Neural progenitor cell (in vitro differentiated cells): ENCODE data around the gene ADAMTSL5. TPM values are rescaled to one million over a fixed set of nuclear protein-coding genes. Genes with fewer than 3 reads are reported as not detected.

Experiments
- DNase-seq: peaks from one replicate; pipeline ENCODE4 v3.0.0-alpha.2; 2016; ENCODE audit warnings: low spot score
- H2AFZ ChIP-seq: fragments of 200-600 bp; sonication (generic); replicated peaks from 2 replicates; pipeline ENCODE4 v1.6.1; 2016; ENCODE audit warnings: antibody characterized with exemption
- H3F3A ChIP-seq: fragments of 200-600 bp; sonication (generic); 2 replicates; pipeline ENCODE4 v1.6.1; 2016; ENCODE audit warnings: antibody characterized with exemption, low read depth
- H3K27ac ChIP-seq: fragments of 200-600 bp; sonication (generic); 2 replicates; pipeline ENCODE4 v1.5.1; 2016; ENCODE audit warnings: mild to moderate bottlenecking
- H3K27me3 ChIP-seq: fragments of 200-600 bp; sonication (generic); 2 replicates; pipeline ENCODE4 v1.6.1; 2016; ENCODE audit warnings: mild to moderate bottlenecking, moderate library complexity
- H3K36me3 ChIP-seq: fragments of 200-600 bp; sonication (generic); 2 replicates; pipeline ENCODE4 v1.5.1; 2016
- H3K4me1 ChIP-seq: fragments of 200-600 bp; sonication (generic); 2 replicates; pipeline ENCODE4 v1.6.1; 2016; ENCODE audit warnings: mixed run types
- H3K4me2 ChIP-seq: fragments of 200-600 bp; sonication (generic); 2 replicates; pipeline ENCODE4 v1.6.1; 2016
- H3K4me3 ChIP-seq: fragments of 200-600 bp; sonication (generic); 2 replicates; pipeline ENCODE4 v1.5.1; 2016
- H3K79me2 ChIP-seq: fragments of 200-600 bp; sonication (generic); 2 replicates; pipeline ENCODE4 v1.6.1; 2016; ENCODE audit warnings: low read depth
- H3K9ac ChIP-seq: fragments of 200-600 bp; sonication (generic); 2 replicates; pipeline ENCODE4 v1.6.1; 2016
- H3K9me3 ChIP-seq: fragments of 200-600 bp; sonication (generic); 2 replicates; pipeline ENCODE4 v1.5.1; 2016; ENCODE audit warnings: low read depth
- H4K20me1 ChIP-seq: fragments of 200-600 bp; sonication (generic); 2 replicates; pipeline ENCODE4 v1.6.1; 2016; ENCODE audit warnings: low read depth
- H3K27ac Mint-ChIP-seq: 3 replicates; pipeline ENCODE4 v1.8.0; 2021; ENCODE audit warnings: mixed read lengths
- H3K27me3 Mint-ChIP-seq: 2 replicates; pipeline ENCODE4 v1.8.0; 2022; ENCODE audit warnings: low read depth, mild to moderate bottlenecking, inconsistent platforms, moderate library complexity, mixed read lengths; ENCODE audit not compliant: insufficient read depth
- H3K36me3 Mint-ChIP-seq: 3 replicates; pipeline ENCODE4 v1.8.0; 2021; ENCODE audit warnings: mixed read lengths
- H3K4me1 Mint-ChIP-seq: 3 replicates; pipeline ENCODE4 v1.8.0; 2021; ENCODE audit warnings: mixed read lengths
- H3K4me3 Mint-ChIP-seq: 3 replicates; pipeline ENCODE4 v1.8.0; 2021; ENCODE audit warnings: mild to moderate bottlenecking, moderate library complexity, mixed read lengths
- H3K9me3 Mint-ChIP-seq: 3 replicates; pipeline ENCODE4 v1.8.0; 2020; ENCODE audit warnings: mixed read lengths
- CTCF ChIP-seq: fragments of 200-600 bp; sonication (generic); IDR thresholded peaks from 2 replicates; pipeline ENCODE4 v1.5.1; 2017; ENCODE audit warnings: antibody characterized with exemption, mild to moderate bottlenecking
- EZH2 ChIP-seq: fragments of 200-600 bp; sonication (generic); IDR thresholded peaks from 2 replicates; pipeline ENCODE4 v1.6.1; 2017; ENCODE audit warnings: antibody characterized with exemption, mild to moderate bottlenecking, moderate library complexity
- EZH2phosphoT487 ChIP-seq: fragments of 200-600 bp; sonication (generic); IDR thresholded peaks from 2 replicates; pipeline ENCODE4 v1.6.1; 2017; ENCODE audit warnings: antibody characterized with exemption
- total RNA-seq: library from RNA; depleted of rRNA; stranded (reverse); fragments of >200 nt; gene quantifications from 2 replicates; pipeline ENCODE4 v1.2.3, GENCODE V29; 2015; ENCODE audit warnings: low replicate concordance

Gene ADAMTSL5
- total RNA-seq, 1 donor from 2014 or later: 0.13 TPM

GRCh38 chr19:1524972-1525325 is 12.1 kb upstream of the ADAMTSL5 start:
- peaks cover 78% of the 10 kb centered on the region for H3K27me3 ChIP-seq
- TF ChIP-seq CTCF: no peak

GRCh38 chr19:1524287-1524971 is 11.6 kb upstream of the ADAMTSL5 start:
- Mint-ChIP-seq H3K4me3 (peak overlapping the region; percentile 80), H3K27me3 (peaks cover 29% of the 10 kb centered on the region)
- H3K4me3 ChIP-seq: peak overlapping the region; percentile 48

More at GRCh38 chr19:1524972-1525325, 12.1 kb upstream of the ADAMTSL5 start:
- H3K4me1 ChIP-seq: no peaks in the 10 kb centered on the region
- no peak overlapping the region for H3K4me2 ChIP-seq
- Mint-ChIP-seq H3K4me3 (peak overlapping the region; percentile 80), H3K4me1 (peaks cover 9% of the 10 kb centered on the region), H3K9me3 (peaks cover 6% of the 10 kb centered on the region), H3K27ac (no peak overlapping the region), H3K27me3 (peaks cover 29% of the 10 kb centered on the region), H3K36me3 (peaks cover 5% of the 10 kb centered on the region)
- H2AFZ ChIP-seq: no peak overlapping the region
- no peaks in the 10 kb centered on the region for H3K36me3 ChIP-seq
- no peak overlapping the region for H3K27ac ChIP-seq
- peaks cover 21% of the 10 kb centered on the region for H3F3A ChIP-seq
- no peaks in the 10 kb centered on the region for H3K9me3 ChIP-seq
- no peak for DNase-seq
- H3K4me3 ChIP-seq: no peak overlapping the region
- no peak overlapping the region for H3K9ac ChIP-seq
- peaks cover 13% of the 10 kb centered on the region for H4K20me1 ChIP-seq
- H3K79me2 ChIP-seq: no peaks in the 10 kb centered on the region

GRCh38 chr19:1523412-1524286 is 10.8 kb upstream of the ADAMTSL5 start, which contains the start of gene PLK5:
Gene PLK5 (plus strand): TSS chr19:1524077. CDS start chr19:1526997, 2,920 bp downstream.
- no peaks in the 10 kb centered on the region for H3K36me3 ChIP-seq
- no peak within 1 kb of the TSS for H2AFZ ChIP-seq
- peaks cover 29% of the 10 kb centered on the region for H3K27me3 Mint-ChIP-seq
- peak within 1 kb of the TSS; percentile 80 for H3K4me3 Mint-ChIP-seq
- no peak within 1 kb of the TSS for H3K9ac ChIP-seq
- peaks cover 9% of the 10 kb centered on the region for H3K4me1 Mint-ChIP-seq
- peak; percentile 79 for DNase-seq
- H3F3A ChIP-seq: peaks cover 21% of the 10 kb centered on the region
- peaks cover 13% of the 10 kb centered on the region for H4K20me1 ChIP-seq
- H3K27ac Mint-ChIP-seq: no peak within 1 kb of the TSS
- TF ChIP-seq EZH2 (no peak), CTCF (peak; percentile 6)
- no peaks in the 10 kb centered on the region for H3K79me2 ChIP-seq
- peak within 1 kb of the TSS; percentile 48 for H3K4me3 ChIP-seq
- no peaks in the 10 kb centered on the region for H3K4me1 ChIP-seq
- peaks cover 5% of the 10 kb centered on the region for H3K36me3 Mint-ChIP-seq
- H3K27ac ChIP-seq: no peak within 1 kb of the TSS
- peaks cover 6% of the 10 kb centered on the region for H3K9me3 Mint-ChIP-seq
- peaks cover 86% of the 10 kb centered on the region for H3K27me3 ChIP-seq
- no peaks in the 10 kb centered on the region for H3K9me3 ChIP-seq
- H3K4me2 ChIP-seq: peak within 1 kb of the TSS; percentile 78

More at GRCh38 chr19:1524287-1524971, 11.6 kb upstream of the ADAMTSL5 start:
- H3K9me3 Mint-ChIP-seq: peaks cover 6% of the 10 kb centered on the region
- no peaks in the 10 kb centered on the region for H3K36me3 ChIP-seq
- peak overlapping the region; percentile 78 for H3K4me2 ChIP-seq
- peaks cover 21% of the 10 kb centered on the region for H3F3A ChIP-seq
- TF ChIP-seq EZH2phosphoT487: peak; percentile 52
- no peak for TF ChIP-seq CTCF
- peak; percentile 81 for TF ChIP-seq EZH2
- no peak for DNase-seq
- no peak overlapping the region for H3K27ac ChIP-seq
- H3K9me3 ChIP-seq: no peaks in the 10 kb centered on the region
- H3K27ac Mint-ChIP-seq: no peak overlapping the region
- peaks cover 9% of the 10 kb centered on the region for H3K4me1 Mint-ChIP-seq
- peaks cover 13% of the 10 kb centered on the region for H4K20me1 ChIP-seq
- H2AFZ ChIP-seq: no peak overlapping the region
- peaks cover 82% of the 10 kb centered on the region for H3K27me3 ChIP-seq
- no peaks in the 10 kb centered on the region for H3K79me2 ChIP-seq
- no peak overlapping the region for H3K9ac ChIP-seq
- H3K36me3 Mint-ChIP-seq: peaks cover 5% of the 10 kb centered on the region
- no peaks in the 10 kb centered on the region for H3K4me1 ChIP-seq
